Keratinocyte (primary cell): ENCODE data around the gene FOXJ2.
"Not testable (repeated sequence)": the region's sequence is repeated elsewhere in the genome, so short reads cannot be mapped to it uniquely, and the experiment has no call there.

Source experiments
- EZH2 ChIP-seq: IDR thresholded peaks from one replicate; pipeline ENCODE4 v1.6.1; 2012; ENCODE audit warnings: inconsistent platforms, mild to moderate bottlenecking, low read length, moderate library complexity
- TF ChIP-seq, protein P1 (sequence below), 3 experiments: IDR thresholded peaks in 1 of 3; conservative IDR thresholded peaks in 1 of 3; optimal IDR thresholded peaks in 1 of 3; 2 replicates in 2 of 3; 3 replicates in 1 of 3; pipeline versions ENCODE3 to v1.5.1; 2011; ENCODE audit warnings: low read length in 3 of 3, mild to moderate bottlenecking in 3 of 3, moderate library complexity in 2 of 3, control low read depth in 1 of 3, inconsistent platforms in 1 of 3; ENCODE audit not compliant: insufficient read depth in 2 of 3; ENCODE audit errors: extremely low read depth in 1 of 3

GRCh38 chr12:8001496-8001895, 31.0 kb upstream of the FOXJ2 start:
- TF ChIP-seq, protein P1, sequence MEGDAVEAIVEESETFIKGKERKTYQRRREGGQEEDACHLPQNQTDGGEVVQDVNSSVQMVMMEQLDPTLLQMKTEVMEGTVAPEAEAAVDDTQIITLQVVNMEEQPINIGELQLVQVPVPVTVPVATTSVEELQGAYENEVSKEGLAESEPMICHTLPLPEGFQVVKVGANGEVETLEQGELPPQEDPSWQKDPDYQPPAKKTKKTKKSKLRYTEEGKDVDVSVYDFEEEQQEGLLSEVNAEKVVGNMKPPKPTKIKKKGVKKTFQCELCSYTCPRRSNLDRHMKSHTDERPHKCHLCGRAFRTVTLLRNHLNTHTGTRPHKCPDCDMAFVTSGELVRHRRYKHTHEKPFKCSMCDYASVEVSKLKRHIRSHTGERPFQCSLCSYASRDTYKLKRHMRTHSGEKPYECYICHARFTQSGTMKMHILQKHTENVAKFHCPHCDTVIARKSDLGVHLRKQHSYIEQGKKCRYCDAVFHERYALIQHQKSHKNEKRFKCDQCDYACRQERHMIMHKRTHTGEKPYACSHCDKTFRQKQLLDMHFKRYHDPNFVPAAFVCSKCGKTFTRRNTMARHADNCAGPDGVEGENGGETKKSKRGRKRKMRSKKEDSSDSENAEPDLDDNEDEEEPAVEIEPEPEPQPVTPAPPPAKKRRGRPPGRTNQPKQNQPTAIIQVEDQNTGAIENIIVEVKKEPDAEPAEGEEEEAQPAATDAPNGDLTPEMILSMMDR (optimal IDR thresholded peaks at IDR 0.05 in 1 of 3, IDR thresholded peaks at IDR 0.05 in 1 of 3, conservative IDR thresholded peaks at IDR 0.05 in 1 of 3; ENCODE audit: extremely low read depth in 1 of 3, insufficient read depth in 2 of 3, low read length in 3 of 3): not testable (repeated sequence)
- TF ChIP-seq EZH2: not testable (repeated sequence)
